HG03103 (cell line): Measurements from ENCODE around the gene SLC44A2.

Source experiments
- ATAC-seq: cut with Tn5 transposase; IDR thresholded peaks from one replicate; pipeline ENCODE4 v1.9.1; 2021; ENCODE audit warnings: low read depth; ENCODE audit not compliant: unreplicated experiment

Gene SLC44A2

DNA sequence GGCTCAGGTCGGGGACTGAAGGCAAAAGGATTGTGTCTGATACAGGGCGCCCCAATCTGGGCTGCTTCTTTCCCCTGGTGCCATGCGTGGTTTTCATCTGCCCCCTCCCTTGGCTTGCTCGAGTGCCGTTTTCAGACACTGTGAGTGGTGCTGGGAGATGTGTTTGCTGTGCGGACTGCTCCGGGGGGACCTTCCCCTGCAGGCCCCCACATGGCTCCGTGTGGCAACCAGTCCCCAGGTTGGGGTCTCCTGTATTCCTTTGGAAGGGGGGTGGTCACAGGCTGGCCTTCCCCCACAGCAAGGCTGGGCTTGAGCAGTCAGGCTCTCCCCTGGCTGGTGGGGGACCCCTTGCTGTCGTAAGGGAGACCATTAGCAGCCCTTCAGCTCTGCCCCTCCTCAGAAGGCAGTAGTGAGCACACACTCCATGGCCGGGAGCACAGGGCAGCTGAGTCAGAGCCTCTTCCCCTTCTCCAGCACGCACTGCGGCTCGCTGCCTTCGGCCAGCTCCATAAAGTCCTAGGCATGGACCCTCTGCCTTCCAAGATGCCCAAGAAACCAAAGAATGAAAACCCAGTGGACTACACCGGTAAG is 55.3 kb downstream of the SLC44A2 start:
- no peak for ATAC-seq

DNA sequence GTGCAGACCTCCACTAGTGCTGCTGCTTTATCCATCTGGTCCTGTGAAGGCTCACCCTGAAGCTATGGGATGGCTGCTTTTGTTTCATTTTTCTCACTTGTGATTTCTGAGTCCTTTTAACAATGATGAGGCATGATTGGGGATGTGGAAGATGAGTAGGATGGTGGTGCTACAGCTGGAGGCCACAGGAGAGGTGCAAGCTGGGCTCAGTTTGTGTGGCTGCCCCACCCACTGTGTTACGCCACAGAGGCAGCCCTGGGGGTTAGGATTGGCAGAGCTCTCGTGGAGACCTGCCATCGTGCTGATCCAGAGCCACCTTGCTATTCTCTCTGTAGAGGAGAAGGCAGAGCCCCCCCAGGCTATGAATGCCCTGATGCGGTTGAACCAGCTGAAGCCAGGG is 56.3 kb downstream of the SLC44A2 start:
- no peak for ATAC-seq

GRCh38 chr19:10682397-10683063 is 57.2 kb downstream of the SLC44A2 start:
- ATAC-seq = no peak

DNA sequence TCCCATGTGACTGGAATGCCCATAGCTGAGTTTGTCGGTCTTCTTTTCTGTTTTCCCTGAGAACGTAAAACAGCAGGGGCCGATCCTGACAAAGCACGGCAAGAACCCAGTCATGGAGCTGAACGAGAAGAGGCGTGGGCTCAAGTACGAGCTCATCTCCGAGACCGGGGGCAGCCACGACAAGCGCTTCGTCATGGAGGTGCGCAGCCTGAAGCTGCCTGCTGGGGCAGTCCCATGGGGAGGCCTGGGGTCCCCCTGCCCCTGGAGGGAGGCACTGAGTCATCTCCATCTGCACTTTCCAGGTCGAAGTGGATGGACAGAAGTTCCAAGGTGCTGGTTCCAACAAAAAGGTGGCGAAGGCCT is 57.7 kb downstream of the SLC44A2 start:
- ATAC-seq = no peak

GRCh38 chr19:10683582-10683981 is 58.2 kb downstream of the SLC44A2 start:
- ATAC-seq = no peak

DNA sequence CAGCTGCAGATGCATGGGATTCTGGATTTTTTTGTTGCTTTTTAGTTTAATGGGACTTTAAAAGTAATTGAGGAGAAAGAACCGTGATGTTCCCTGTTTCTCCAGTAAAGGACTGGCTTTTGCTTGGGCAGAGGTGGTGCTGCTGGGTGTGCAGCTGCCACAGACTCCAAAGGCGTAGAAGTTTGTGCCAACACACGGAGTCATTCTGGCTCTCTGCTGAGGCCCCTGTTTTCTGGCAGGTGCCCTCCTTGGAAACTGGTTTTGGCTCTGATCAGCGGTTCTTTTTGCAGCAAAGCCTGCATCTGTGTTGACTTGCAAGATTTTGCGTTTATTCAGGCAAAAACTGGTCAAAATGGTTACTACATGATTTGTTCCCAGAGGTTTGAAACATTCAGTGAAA is 59.9 kb downstream of the SLC44A2 start:
- no peak for ATAC-seq

GRCh38 chr19:10686193-10686592 is 60.8 kb downstream of the SLC44A2 start:
- ATAC-seq = no peak

DNA sequence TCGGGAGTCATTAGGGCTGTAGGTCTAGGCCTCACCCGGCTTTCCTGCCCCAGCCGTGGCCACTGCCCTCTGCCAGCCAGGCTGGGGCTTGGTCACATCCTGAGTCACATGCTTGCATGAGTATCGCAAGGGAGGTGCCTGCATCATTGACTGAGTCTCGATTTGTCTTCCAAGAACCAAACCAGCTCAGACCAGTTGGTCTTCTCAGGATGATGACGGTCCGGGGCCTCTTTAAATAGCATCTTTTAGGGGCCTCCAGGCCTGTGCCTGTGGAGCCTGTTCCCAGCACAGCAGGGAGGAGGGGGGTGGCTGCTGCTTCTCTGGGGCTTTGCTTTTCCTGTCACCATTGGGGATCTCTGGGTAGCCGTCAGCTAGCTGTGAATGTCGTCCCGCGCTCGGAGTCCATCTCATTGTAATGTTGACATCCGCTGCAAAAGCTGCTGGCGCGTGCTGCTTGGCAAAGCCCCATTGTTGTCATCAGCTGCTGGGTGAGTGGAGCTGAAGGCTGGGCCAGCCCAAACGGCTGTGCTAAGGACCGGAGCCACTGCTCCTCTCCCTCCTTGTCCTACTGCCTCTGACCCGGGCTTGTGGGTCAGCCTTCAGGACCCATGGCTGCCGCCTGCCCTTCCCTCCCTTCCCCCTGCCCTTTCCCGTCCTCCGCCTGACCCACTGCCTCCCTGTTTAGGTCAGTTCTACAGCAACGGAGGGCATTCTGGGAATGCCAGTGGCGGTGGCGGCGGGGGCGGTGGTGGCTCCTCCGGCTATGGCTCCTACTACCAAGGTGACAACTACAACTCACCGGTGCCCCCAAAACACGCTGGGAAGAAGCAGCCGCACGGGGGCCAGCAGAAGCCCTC is 61.5 kb downstream of the SLC44A2 start:
- no peak for ATAC-seq

- ATAC-seq = no peak
Measured at GRCh38 chr19:10687518-10688288, 62.4 kb downstream of the SLC44A2 start.

DNA sequence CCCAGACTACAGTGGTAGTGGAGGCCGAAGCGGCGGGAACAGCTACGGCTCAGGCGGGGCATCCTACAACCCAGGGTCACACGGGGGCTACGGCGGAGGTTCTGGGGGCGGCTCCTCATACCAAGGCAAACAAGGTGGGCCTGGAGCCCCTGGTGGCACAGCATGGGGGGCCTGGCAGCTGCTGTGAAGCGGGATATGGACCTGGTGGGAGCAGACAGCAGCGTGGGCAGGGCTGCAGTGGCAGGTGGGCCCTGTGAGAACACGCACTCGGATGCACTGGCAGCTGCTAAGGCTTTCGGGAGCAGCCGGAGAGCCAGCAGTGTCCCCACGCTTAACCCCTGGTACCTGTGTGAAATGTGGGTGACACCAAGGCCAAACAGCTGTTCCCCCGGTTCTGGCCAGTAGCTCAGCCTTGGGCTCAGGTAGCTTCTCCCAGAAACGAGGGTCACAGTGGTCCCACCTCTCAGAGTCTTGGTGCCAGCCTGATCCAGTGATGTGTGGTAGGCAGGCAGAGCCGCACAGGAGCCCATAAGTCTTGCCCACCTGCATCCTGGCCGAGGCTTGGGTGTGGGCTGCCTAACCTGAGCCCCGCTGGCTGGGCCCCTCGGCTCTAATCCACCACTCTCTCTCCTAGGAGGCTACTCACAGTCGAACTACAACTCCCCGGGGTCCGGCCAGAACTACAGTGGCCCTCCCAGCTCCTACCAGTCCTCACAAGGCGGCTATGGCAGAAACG is 63.4 kb downstream of the SLC44A2 start:
- ATAC-seq = no peak

DNA sequence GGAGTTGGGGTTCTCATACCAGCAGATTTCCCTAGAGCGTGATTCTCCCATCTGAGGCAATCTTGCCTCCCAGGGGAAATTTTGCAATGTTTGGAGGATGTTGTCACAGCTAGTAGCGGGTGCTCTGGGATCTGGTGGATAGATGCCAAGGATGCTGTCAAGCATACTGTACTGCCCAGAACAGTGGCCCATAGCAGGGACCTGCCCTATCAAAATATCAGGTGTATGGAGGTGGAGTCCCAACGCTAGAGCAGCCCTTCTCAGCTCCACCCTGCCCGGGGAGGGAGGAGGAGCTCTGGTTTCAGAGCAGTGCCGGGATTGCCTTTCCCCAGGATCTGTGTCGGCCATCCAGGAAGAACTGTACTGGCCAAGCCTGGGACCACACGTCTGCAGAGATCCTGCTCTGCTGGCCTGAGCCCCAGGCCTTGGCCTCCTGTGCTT is 65.0 kb downstream of the SLC44A2 start:
- ATAC-seq = no peak

GRCh38 chr19:10691178-10691881 is 66.0 kb downstream of the SLC44A2 start:
- ATAC-seq = no peak

DNA sequence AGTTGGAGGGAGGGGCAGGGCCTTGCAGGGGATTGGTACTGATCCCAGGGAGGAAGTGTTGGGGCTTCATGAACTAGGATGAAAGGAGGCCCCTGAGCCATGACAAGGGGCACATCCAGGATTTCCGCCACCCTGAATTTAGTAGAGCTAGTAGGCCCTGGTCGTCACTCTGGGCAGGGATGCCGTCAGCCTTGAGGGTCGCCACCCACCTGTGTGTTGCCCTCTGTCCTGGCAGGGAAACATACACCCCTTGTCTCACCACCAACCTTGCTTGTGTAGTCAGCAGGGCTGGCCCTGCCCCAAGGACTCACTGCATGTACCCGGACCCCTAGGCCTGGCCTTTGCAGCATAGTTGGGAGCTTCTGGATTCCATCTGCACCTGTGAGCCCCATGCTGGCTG is 66.5 kb downstream of the SLC44A2 start:
- no peak for ATAC-seq

- ATAC-seq = no peak
Measured at GRCh38 chr19:10692673-10693264, 67.4 kb downstream of the SLC44A2 start.
